Keratinocyte (primary cell): ENCODE measurements around the gene LRCOL1.

ENCODE experiments used
- EZH2 ChIP-seq: IDR thresholded peaks from one replicate; pipeline ENCODE4 v1.6.1; 2012; ENCODE audit warnings: inconsistent platforms, mild to moderate bottlenecking, low read length, moderate library complexity
- TF ChIP-seq, protein P1 (sequence below), 3 experiments: IDR thresholded peaks in 1 of 3; conservative IDR thresholded peaks in 1 of 3; optimal IDR thresholded peaks in 1 of 3; 2 replicates in 2 of 3; 3 replicates in 1 of 3; pipeline versions ENCODE3 to v1.5.1; 2011; ENCODE audit warnings: low read length in 3 of 3, mild to moderate bottlenecking in 3 of 3, moderate library complexity in 2 of 3, control low read depth in 1 of 3, inconsistent platforms in 1 of 3; ENCODE audit not compliant: insufficient read depth in 2 of 3; ENCODE audit errors: extremely low read depth in 1 of 3

GRCh38 chr12:132562489-132563021 lies 47.8 kb downstream of the LRCOL1 start:
- TF ChIP-seq, protein P1, sequence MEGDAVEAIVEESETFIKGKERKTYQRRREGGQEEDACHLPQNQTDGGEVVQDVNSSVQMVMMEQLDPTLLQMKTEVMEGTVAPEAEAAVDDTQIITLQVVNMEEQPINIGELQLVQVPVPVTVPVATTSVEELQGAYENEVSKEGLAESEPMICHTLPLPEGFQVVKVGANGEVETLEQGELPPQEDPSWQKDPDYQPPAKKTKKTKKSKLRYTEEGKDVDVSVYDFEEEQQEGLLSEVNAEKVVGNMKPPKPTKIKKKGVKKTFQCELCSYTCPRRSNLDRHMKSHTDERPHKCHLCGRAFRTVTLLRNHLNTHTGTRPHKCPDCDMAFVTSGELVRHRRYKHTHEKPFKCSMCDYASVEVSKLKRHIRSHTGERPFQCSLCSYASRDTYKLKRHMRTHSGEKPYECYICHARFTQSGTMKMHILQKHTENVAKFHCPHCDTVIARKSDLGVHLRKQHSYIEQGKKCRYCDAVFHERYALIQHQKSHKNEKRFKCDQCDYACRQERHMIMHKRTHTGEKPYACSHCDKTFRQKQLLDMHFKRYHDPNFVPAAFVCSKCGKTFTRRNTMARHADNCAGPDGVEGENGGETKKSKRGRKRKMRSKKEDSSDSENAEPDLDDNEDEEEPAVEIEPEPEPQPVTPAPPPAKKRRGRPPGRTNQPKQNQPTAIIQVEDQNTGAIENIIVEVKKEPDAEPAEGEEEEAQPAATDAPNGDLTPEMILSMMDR (optimal IDR thresholded peaks at IDR 0.05 in 1 of 3, IDR thresholded peaks at IDR 0.05 in 1 of 3, conservative IDR thresholded peaks at IDR 0.05 in 1 of 3; ENCODE audit: extremely low read depth in 1 of 3, insufficient read depth in 2 of 3, low read length in 3 of 3), result no peak
- TF ChIP-seq EZH2, result no peak
